Skeletal muscle tissue (tissue), 4 donors: ENCODE results near the gene MXRA5. TPM values are rescaled to one million over a fixed set of nuclear protein-coding genes. Genes with fewer than 3 reads are reported as not detected.
"Not testable (repeated sequence)": the region's sequence is repeated elsewhere in the genome, so short reads cannot be mapped to it uniquely, and the experiment has no call there.

ENCODE experiments used
- H3K27ac ChIP-seq: one replicate; pipeline ENCODE4 v1.7.0; 2013; ENCODE audit warnings: mild to moderate bottlenecking, low read depth, low read length, inconsistent platforms
- H3K27me3 ChIP-seq, 3 donors: one replicate each; pipeline ENCODE4 v1.7.0; 2013; ENCODE audit warnings: low read length in 3 of 3; ENCODE audit not compliant: control insufficient read depth in 3 of 3, insufficient read depth in 3 of 3
- H3K36me3 ChIP-seq, 3 donors: one replicate each; pipeline ENCODE4 v1.7.0; 2013; ENCODE audit warnings: low read length in 3 of 3; ENCODE audit not compliant: control insufficient read depth in 3 of 3, insufficient read depth in 3 of 3
- H3K4me1 ChIP-seq, 3 donors: one replicate each; pipeline ENCODE4 v1.7.0; 2013; ENCODE audit warnings: low read length in 3 of 3, mild to moderate bottlenecking in 3 of 3; ENCODE audit not compliant: control insufficient read depth in 3 of 3, insufficient read depth in 3 of 3
- H3K4me3 ChIP-seq, 3 donors: one replicate each; pipeline ENCODE4 v1.7.0; 2013; ENCODE audit warnings: low read length in 3 of 3
- H3K9ac ChIP-seq, 3 donors: one replicate each; pipeline ENCODE4 v1.7.0; 2013; ENCODE audit warnings: low read length in 3 of 3, mild to moderate bottlenecking in 3 of 3, moderate library complexity in 2 of 3, low read depth in 1 of 3
- H3K9me3 ChIP-seq, 3 donors: one replicate each; pipeline ENCODE4 v1.7.0; 2013; ENCODE audit warnings: low read length in 3 of 3; ENCODE audit not compliant: control insufficient read depth in 3 of 3
- total RNA-seq: library from RNA; depleted of rRNA; stranded (reverse); fragments of >200 nt; gene quantifications from one replicate; pipeline ENCODE4 v1.2.3, GENCODE V29; 2014
- donor health status: Osteomylitis.

Gene MXRA5
- total RNA-seq, 1 donor from 2014 or later: 34.4 TPM

DNA sequence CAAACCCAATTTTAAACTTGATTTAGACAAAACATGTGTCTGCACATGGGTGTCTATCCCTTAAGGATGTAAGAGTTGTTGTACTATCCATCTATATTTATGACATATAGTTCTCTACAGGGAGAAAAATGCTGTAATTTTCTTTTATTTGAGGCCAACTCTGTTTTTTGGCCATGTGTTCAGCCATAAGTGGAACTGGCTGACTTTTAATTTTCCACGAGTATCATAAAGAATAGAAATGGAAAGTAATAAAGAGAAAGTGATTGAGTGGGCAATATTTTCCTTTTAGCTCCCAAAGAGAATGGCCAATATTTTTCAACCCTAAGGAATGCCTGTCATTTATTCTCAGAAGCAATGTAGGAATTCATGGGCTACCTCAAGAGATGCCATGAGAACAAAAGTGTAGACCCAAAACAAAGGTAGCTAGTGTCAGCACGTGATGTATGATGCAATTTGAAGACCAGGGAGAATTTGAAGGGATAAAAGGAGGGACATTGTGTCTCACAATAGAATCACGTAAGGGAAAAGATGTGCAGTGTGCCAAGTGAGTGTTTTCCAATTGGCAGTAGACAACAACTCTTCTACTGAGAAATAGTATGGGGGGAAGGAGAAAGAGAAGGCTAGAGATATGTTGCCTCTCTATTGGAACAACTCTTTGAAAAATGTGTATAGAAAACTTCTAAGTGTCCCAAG, 27.8 kb upstream of the MXRA5 start:
- no peak overlapping the region for H3K9ac ChIP-seq
- H3K9me3 ChIP-seq: no peaks in the 10 kb centered on the region
- H3K36me3 ChIP-seq: no peaks in the 10 kb centered on the region
- no peak overlapping the region for H3K27ac ChIP-seq
- no peaks in the 10 kb centered on the region for H3K4me1 ChIP-seq
- no peak overlapping the region for H3K4me3 ChIP-seq
- no peaks in the 10 kb centered on the region for H3K27me3 ChIP-seq

DNA sequence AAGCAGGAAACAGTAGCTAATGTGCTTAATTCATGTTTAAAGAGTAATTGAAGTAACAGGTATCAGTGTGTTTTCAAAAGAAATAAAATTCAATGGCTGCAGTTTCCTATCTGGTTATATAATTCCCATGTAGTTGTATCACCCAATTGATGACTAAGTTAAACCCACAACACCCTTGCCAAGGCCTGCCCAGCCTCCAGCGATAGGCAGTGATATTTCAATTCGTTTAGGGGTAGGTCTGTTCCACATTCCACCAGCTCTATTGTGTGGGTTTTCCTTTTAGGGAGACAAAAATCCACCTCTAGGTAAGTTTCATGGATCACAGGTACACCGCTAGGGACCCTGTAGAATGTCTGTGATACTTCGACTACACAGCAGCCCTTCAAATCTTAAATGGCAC, 24.7 kb upstream of the MXRA5 start:
- Histone ChIP-seq H3K9ac (no peak overlapping the region), H3K27me3 (no peaks in the 10 kb centered on the region), H3K9me3 (no peaks in the 10 kb centered on the region), H3K36me3 (no peaks in the 10 kb centered on the region), H3K4me3 (no peak overlapping the region), H3K4me1 (no peaks in the 10 kb centered on the region), H3K27ac (no peak overlapping the region)

DNA sequence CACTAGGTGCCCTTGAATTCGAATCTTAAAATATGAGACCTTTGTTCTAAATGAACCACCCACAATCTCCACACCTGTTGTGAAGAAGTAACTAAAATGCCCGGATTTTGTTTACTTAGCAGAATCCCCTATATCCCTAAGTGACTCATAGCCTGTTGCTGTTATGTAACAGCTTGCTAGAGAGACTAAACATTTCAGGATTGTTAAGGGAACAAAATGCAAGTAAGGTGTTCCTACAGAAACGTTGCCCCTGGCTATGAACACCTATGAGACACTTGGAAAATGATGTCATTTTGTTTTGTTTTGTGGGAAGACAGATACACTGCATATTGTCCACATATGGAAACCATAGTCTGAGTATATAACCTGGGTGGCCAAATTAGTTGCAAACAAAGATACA, 24.2 kb upstream of the MXRA5 start:
- Histone ChIP-seq H3K4me3 (no peak overlapping the region), H3K9ac (no peak overlapping the region), H3K27me3 (no peaks in the 10 kb centered on the region), H3K27ac (no peak overlapping the region), H3K4me1 (no peaks in the 10 kb centered on the region), H3K9me3 (no peaks in the 10 kb centered on the region), H3K36me3 (no peaks in the 10 kb centered on the region)

DNA sequence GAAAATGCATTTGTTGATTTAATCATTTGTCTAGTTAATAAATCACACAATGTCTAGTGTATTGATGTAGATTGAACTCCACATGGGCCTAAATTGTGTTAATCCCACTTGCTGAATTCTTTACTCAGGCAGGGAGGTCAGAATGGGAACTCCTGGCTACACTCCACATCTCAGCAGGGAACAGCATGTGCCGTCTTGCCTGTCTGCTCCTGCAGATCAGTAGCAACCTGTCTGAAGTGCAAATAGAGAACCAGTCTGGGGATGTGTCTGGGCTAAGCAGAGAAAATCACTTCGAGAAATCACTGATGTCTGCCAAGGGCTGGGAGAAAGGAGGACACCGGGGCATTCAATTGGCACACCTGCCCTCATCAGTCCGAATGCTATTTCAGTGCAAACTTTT, 16.5 kb upstream of the MXRA5 start:
- H3K27me3 ChIP-seq: no peaks in the 10 kb centered on the region
- no peak overlapping the region for H3K4me3 ChIP-seq
- H3K4me1 ChIP-seq: no peaks in the 10 kb centered on the region
- H3K9me3 ChIP-seq: no peaks in the 10 kb centered on the region
- no peaks in the 10 kb centered on the region for H3K36me3 ChIP-seq
- no peak overlapping the region for H3K27ac ChIP-seq
- no peak overlapping the region for H3K9ac ChIP-seq

DNA sequence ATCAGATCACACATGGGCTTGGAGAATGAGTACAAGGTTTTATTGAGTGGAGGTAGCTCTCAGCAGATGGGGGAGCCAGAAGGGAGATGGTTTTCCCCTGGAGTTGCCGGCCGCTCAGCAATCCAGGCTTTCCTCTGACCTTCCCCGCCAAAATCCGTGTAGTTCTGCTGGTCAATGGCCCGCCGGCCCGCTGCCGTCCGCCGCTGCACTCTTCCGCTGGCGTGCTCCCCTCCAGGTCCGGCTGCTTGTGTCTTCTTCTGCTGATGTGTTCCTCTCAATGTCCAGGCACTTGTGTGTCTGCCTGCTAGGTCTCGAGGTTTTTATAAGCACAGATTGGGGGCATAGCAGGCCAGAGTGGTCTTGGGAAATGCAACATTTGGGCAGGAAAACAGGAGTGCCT, 14.4 kb upstream of the MXRA5 start:
- no peak overlapping the region for H3K4me3 ChIP-seq
- H3K36me3 ChIP-seq: no peaks in the 10 kb centered on the region

DNA sequence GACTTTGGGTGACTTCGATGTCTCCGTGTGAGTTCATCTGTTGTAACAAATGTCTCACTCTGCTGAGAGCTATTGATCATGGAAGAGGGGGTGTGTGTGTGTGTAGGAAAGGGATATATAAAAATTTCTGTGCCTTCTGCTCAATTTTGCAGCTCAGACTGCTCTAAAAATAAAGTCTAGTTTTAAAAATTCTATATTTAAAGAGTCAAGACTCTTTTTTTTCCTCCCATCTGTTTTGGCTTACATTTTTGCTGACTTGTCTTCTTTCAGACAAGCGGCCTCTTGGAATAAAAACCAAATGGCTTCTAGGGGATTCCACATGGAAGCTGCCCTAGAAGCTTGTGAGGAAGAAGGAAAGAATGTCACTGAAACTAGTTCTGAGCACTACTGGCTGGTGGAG, 6.3 kb upstream of the MXRA5 start:
- H3K27ac ChIP-seq, H3K4me1 ChIP-seq, H3K4me3 ChIP-seq, H3K9me3 ChIP-seq, H3K27me3 ChIP-seq, H3K9ac ChIP-seq, H3K36me3 ChIP-seq: not testable (repeated sequence)

More for the DNA sequence above, 14.4 kb upstream of the MXRA5 start:
- H3K9me3 ChIP-seq: no peaks in the 10 kb centered on the region
- H3K27me3 ChIP-seq: no peaks in the 10 kb centered on the region
- no peak overlapping the region for H3K27ac ChIP-seq
- H3K9ac ChIP-seq: no peak overlapping the region
- no peaks in the 10 kb centered on the region for H3K4me1 ChIP-seq

DNA sequence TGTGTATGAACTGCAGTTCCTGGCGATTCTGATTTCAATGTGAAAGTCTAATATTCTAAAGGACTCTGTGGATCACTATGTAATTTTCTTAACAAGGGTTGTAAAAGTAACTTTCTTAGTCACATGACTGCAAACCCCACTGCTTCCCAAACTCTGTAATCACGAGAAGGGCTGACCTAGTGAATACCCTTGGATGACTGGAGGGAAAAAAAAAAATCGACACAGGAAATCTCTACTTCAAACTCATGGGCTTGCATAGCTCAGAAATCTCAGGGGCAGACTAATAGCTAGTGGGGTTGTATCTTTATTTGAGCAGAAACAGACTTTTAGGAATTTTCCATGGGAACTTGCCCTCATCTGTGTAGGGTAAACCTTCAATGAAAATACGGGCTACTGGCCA, 4.8 kb upstream of the MXRA5 start:
- H3K27ac ChIP-seq: no peak overlapping the region

DNA sequence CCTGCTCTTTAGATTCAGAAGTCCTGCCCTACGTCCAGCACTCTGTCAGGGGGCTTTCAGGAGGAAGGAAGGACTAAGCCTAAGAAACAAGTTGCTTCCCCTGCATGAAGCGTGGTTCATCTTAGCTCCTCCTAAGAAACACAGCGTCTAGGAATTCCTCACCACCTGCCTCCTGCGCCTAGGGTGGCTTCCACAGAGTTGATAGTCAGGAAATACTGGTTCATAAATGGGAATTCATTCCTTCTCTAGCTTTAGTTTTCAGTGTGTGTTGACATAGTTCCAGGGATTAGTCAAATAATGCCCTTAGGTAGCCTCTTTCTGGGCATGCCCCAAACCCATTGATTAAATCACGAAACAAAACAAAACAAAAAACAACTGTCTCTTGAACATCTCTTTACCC, 1.7 kb upstream of the MXRA5 start:
- Histone ChIP-seq H3K9ac (no peak overlapping the region), H3K27ac (no peak overlapping the region)

More for the DNA sequence above, 4.8 kb upstream of the MXRA5 start:
- no peaks in the 10 kb centered on the region for H3K4me1 ChIP-seq
- H3K36me3 ChIP-seq: no peaks in the 10 kb centered on the region
- no peaks in the 10 kb centered on the region for H3K9me3 ChIP-seq
- peaks cover 0 to 3% (median 0%) of the 10 kb centered on the region in 3 donors for H3K27me3 ChIP-seq
- no peak overlapping the region for H3K4me3 ChIP-seq
- no peak overlapping the region for H3K9ac ChIP-seq

DNA sequence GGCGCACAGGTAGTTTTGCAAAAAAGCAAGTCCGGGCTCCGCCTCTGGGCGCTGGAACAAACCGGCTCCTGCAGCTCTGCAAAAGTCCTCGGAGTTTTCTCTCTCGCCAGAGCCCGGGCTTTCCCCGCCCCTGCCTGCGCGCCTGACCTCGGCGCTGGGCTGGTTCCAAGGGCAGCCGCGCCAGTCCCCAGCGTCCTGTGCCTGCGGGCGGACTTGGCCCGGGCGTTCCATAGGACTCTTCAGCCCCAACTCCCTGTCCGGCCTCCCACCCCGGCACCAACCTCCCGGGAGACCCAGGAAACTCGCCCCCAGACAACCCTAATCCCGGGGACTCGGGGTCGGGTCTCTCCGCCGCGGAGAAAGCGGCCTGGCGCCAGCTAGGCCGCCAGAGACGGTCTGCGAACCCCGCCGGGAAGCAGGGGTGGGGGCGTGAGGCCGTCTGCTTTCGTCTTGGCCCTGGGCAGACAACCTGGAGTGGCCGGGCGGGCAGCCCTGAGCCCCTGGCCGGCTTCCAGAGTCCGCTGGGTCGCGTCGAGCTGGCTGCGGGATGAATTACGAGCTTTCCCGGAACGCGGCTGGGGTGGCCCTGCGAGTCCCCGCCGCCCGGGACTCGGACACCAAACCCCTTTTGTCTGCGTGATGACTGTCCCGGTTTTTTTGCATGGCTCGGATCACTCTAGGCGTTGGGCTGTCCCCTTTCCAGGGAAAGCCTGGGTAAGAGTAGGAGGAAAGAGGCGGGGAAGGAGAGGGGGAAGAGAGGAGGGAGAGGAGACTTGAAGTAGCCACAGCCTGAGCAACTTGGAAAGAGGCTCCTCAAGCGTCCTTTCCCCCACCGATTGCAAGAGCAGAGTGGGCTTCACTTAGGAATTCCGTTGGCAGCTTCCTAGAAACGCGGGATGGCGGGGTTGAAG, 916 bp downstream of the MXRA5 start:
- no peaks in the 10 kb centered on the region for H3K36me3 ChIP-seq
- H3K27ac ChIP-seq: peak overlapping the region; percentile 72
- no peaks in the 10 kb centered on the region for H3K9me3 ChIP-seq
- H3K4me1 ChIP-seq: no peaks in the 10 kb centered on the region
- H3K27me3 ChIP-seq: peaks cover 0 to 13% (median 0%) of the 10 kb centered on the region in 3 donors
- H3K4me3 ChIP-seq: peak overlapping the region; percentile 29 to 69 (median 43)
- H3K9ac ChIP-seq: peak overlapping the region in 1 of 3 donors; percentile 20

More for the DNA sequence above, 1.7 kb upstream of the MXRA5 start:
- H3K36me3 ChIP-seq: no peaks in the 10 kb centered on the region
- H3K27me3 ChIP-seq: peaks cover 0 to 13% (median 0%) of the 10 kb centered on the region in 3 donors
- no peak overlapping the region for H3K4me3 ChIP-seq
- no peaks in the 10 kb centered on the region for H3K4me1 ChIP-seq
- no peaks in the 10 kb centered on the region for H3K9me3 ChIP-seq

DNA sequence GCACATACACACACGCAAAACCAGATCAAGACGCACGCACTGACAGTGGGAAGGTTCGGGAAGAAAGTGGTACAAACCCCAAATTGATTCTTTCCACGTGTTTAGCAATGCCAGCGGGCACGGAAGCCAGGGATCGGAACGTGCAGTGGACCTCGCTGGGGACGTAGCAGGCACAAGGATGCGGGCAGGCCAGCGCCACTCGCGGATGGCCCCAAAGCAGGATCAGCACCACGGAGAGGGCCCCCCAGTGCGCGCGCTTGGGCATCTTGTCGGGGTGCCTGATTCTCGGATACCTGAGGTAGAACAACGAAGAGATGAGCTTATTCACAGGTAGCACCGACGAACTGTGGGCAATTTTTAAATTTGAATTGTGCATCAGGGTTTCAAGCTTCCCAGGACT, 2.9 kb downstream of the MXRA5 start:
- not testable (repeated sequence) for H3K4me3 ChIP-seq, H3K4me1 ChIP-seq, H3K36me3 ChIP-seq, H3K27ac ChIP-seq, H3K9ac ChIP-seq, H3K9me3 ChIP-seq
- peaks cover 0 to 13% (median 0%) of the 10 kb centered on the region in 3 donors for H3K27me3 ChIP-seq
